ENCODE data around the gene ATP10B. TPM values are rescaled to one million over a fixed set of nuclear protein-coding genes. Genes with fewer than 3 reads are reported as not detected.

ATP10B gene
- total RNA-seq, 1 experiment from 2014 or later = 0.11 TPM

GRCh38 chr5:160757194-160757593 lies 94.8 kb downstream of the ATP10B start (continued):
- TF ChIP-seq FOXP4 (CRISPR knock-in tag; IDR thresholded peaks at IDR 0.05) = no peak
- TF ChIP-seq ESRRA (CRISPR knock-in tag; IDR thresholded peaks at IDR 0.05; ENCODE audit: borderline replicate concordance) = no peak

GRCh38 chr5:160750938-160751657 lies 100.9 kb downstream of the ATP10B start:
- ChIA-PET CTCF (no interaction called here), POLR2A (no interaction called here)
- no peak overlapping the region for H3K4me3 Mint-ChIP-seq
- ATAC-seq = no peak
- TF ChIP-seq, protein P1, sequence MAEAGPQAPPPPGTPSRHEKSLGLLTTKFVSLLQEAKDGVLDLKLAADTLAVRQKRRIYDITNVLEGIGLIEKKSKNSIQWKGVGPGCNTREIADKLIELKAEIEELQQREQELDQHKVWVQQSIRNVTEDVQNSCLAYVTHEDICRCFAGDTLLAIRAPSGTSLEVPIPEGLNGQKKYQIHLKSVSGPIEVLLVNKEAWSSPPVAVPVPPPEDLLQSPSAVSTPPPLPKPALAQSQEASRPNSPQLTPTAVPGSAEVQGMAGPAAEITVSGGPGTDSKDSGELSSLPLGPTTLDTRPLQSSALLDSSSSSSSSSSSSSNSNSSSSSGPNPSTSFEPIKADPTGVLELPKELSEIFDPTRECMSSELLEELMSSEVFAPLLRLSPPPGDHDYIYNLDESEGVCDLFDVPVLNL (CRISPR knock-in tag; IDR thresholded peaks at IDR 0.05; ENCODE audit: borderline replicate concordance, low read depth) = no peak
- TF ChIP-seq NR3C1 (CRISPR knock-in tag; conservative IDR thresholded peaks at IDR 0.05; ENCODE audit: low read depth) (no peak), CTCF (IDR thresholded peaks at IDR 0.05) (no peak), ZNF281 (CRISPR knock-in tag; IDR thresholded peaks at IDR 0.05) (no peak), ZNF396 (CRISPR knock-in tag; IDR thresholded peaks at IDR 0.05; ENCODE audit: borderline replicate concordance) (no peak), ZNF121 (CRISPR knock-in tag; IDR thresholded peaks at IDR 0.05) (no peak)
- TF ChIP-seq, protein P2, sequence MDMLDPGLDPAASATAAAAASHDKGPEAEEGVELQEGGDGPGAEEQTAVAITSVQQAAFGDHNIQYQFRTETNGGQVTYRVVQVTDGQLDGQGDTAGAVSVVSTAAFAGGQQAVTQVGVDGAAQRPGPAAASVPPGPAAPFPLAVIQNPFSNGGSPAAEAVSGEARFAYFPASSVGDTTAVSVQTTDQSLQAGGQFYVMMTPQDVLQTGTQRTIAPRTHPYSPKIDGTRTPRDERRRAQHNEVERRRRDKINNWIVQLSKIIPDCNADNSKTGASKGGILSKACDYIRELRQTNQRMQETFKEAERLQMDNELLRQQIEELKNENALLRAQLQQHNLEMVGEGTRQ (CRISPR knock-in tag; IDR thresholded peaks at IDR 0.05) = no peak
- H3K9me3 Mint-ChIP-seq = peaks cover 3% of the 10 kb centered on the region
- DNase-seq (ENCODE audit: low spot score) = no peak
- peaks cover 6% of the 10 kb centered on the region for H3K4me1 Mint-ChIP-seq
- H3K36me3 Mint-ChIP-seq = no peaks in the 10 kb centered on the region
- H3K27ac Mint-ChIP-seq = no peak overlapping the region
- no peaks in the 10 kb centered on the region for H3K27me3 Mint-ChIP-seq (ENCODE audit: low read depth)

DNA sequence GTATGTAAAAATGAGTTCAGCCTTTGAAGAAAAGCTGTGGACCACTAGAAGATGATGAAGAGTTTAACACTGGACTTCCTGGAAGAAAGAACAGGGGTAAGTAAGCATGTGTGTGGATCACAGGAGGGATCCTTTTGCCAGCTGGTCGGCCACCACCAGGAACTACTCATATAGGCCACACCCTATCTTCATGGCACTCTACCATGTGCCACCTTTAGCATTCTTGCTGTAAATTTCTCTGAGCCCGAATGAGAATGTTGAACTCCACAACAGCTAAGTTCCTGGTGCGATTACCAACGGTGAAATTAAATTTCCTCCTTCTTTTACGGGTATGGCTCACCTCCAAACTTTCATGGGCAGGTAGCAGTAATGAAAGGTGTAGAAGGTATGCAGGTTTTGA lies 102.3 kb downstream of the ATP10B start:
- ChIA-PET CTCF (no interaction called here), POLR2A (no interaction called here)
- no peak for DNase-seq (ENCODE audit: low spot score)
- no peak for ATAC-seq
- H3K27ac Mint-ChIP-seq = no peak overlapping the region
- no peaks in the 10 kb centered on the region for H3K36me3 Mint-ChIP-seq
- no peak overlapping the region for H3K4me3 Mint-ChIP-seq
- no peaks in the 10 kb centered on the region for H3K27me3 Mint-ChIP-seq (ENCODE audit: low read depth)
- H3K4me1 Mint-ChIP-seq = peaks cover 8% of the 10 kb centered on the region
- H3K9me3 Mint-ChIP-seq = no peaks in the 10 kb centered on the region
- TF ChIP-seq SMAD3 (CRISPR knock-in tag; IDR thresholded peaks at IDR 0.05; ENCODE audit: borderline replicate concordance) (no peak), ZNF263 (CRISPR knock-in tag; IDR thresholded peaks at IDR 0.05; ENCODE audit: low read depth) (no peak), ZNF232 (CRISPR knock-in tag; IDR thresholded peaks at IDR 0.05) (no peak), ARID4B (CRISPR knock-in tag; IDR thresholded peaks at IDR 0.05; ENCODE audit: borderline replicate concordance) (no peak), JAZF1 (CRISPR knock-in tag; IDR thresholded peaks at IDR 0.05) (no peak), ZBTB21 (CRISPR knock-in tag; IDR thresholded peaks at IDR 0.05; ENCODE audit: borderline replicate concordance) (no peak)
- TF ChIP-seq, protein P3, sequence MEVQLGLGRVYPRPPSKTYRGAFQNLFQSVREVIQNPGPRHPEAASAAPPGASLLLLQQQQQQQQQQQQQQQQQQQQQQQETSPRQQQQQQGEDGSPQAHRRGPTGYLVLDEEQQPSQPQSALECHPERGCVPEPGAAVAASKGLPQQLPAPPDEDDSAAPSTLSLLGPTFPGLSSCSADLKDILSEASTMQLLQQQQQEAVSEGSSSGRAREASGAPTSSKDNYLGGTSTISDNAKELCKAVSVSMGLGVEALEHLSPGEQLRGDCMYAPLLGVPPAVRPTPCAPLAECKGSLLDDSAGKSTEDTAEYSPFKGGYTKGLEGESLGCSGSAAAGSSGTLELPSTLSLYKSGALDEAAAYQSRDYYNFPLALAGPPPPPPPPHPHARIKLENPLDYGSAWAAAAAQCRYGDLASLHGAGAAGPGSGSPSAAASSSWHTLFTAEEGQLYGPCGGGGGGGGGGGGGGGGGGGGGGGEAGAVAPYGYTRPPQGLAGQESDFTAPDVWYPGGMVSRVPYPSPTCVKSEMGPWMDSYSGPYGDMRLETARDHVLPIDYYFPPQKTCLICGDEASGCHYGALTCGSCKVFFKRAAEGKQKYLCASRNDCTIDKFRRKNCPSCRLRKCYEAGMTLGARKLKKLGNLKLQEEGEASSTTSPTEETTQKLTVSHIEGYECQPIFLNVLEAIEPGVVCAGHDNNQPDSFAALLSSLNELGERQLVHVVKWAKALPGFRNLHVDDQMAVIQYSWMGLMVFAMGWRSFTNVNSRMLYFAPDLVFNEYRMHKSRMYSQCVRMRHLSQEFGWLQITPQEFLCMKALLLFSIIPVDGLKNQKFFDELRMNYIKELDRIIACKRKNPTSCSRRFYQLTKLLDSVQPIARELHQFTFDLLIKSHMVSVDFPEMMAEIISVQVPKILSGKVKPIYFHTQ (CRISPR knock-in tag; IDR thresholded peaks at IDR 0.05) = no peak

Data from WTC11 (cell line).